Renal cortical epithelial cell (primary cell): Measurements from ENCODE around the gene CEP192. TPM values are rescaled to one million over a fixed set of nuclear protein-coding genes. Genes with fewer than 3 reads are reported as not detected.
"Not testable (repeated sequence)": the region's sequence is repeated elsewhere in the genome, so short reads cannot be mapped to it uniquely, and the experiment has no call there.

Experiments used
- DNase-seq: peaks from one replicate; pipeline ENCODE4 v3.0.0-alpha.2; 2011; ENCODE audit warnings: low read depth
- total RNA-seq: library from RNA; depleted of rRNA; stranded (reverse); fragments of >200 nt; gene quantifications from 2 replicates; pipeline ENCODE4 v1.2.3, GENCODE V29; 2014

CEP192 gene
- total RNA-seq, 1 donor from 2014 or later, result 35.1 TPM

DNA sequence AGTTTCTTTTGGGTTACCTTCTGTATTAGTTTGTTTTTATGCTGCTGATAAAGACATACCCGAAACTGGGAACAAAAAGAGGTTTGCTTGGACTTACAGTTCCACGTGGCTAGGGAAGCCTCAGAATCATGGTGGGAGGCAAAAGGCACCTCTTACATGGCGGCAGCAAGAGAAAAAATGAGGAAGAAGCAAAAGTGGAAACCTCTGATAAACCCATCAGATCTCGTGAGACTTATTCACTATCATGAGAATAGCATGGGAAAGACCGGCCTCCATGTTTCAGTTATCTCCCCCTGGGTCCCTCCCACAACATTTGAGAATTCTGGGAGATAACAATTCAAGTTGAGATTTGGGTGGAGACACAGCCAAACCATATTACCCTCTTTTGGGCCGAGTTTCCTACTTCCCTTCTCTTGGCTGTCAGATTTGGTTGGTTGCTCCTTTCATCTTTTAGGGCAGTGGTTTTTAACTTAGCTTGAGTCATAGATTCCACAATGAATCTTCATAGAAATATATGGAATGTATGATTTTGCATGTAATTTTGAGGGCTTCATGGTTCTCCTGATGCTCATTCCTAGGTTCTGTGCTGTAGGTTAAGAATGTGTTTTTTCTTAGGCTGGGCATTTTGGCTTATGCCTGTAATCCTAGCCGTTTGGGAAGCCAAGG lies 44.2 kb downstream of the CEP192 start:
- no peak for DNase-seq

GRCh38 chr18:13036622-13037320 lies 45.6 kb downstream of the CEP192 start:
- peak; percentile 7 for DNase-seq

DNA sequence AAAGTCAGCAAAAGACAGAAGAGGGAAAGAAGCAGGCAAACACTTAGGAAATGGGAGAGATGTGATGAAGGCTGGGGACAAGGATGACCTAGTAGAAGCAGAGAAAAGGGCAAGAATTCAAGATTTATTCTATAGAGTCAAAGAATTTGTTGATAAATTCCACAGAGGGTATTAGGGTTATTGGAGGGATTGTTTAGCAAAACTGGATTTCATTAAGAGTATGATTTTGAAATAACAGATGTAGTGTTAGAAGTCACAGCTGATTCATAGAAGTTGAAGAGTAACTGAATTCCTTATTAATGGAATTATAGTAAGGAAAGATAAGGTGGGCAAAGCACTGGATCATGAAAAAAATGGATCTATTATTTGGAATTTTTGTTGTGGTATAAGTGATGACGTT lies 48.6 kb downstream of the CEP192 start:
- DNase-seq, result no peak

GRCh38 chr18:13043066-13043465 lies 51.9 kb downstream of the CEP192 start:
- no peak for DNase-seq

DNA sequence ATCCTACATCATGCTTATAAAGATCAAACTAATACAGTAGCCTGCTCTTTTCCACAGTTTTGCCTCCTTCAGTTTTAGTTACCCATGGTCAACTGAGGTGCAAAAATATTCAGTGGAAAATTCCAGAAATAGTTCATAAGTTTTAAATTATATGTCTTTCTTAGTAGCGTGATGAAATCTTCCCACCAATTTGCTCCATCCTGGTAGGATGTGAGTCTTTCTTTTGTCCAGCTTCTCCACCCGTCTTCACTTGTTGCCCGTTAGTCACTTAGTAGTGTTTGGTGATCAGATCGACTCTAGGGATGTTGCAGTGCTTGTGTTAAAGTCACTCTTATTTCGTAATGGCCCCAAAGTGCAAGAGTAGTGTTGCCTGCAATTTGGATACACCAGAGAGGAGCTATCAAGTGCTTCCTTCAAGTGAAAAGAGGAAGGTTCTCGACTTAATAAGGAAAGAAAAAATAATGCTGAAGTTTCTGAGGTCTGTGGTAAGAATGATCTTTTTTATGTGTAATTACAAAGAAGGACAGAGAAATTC lies 57.0 kb downstream of the CEP192 start:
- DNase-seq, result no peak

DNA sequence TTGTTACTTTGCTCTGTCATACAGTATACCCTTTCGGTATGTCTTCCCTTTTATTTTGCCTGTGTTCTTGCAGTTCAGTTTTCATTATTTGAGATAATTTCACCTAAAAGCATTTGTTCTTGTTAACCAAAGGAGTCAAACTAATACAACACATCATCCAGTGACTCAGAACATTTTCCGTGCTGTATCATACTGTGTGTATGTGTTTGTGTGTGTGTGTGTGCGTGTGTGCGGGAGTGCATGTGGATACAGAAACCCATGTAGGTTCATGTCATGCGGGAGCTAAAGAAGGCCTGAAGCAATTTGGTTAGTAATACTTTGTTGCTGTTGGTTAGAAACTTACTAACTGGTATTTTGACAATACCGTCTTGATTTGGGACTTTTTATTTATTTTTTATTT lies 60.0 kb downstream of the CEP192 start:
- no peak for DNase-seq

DNA sequence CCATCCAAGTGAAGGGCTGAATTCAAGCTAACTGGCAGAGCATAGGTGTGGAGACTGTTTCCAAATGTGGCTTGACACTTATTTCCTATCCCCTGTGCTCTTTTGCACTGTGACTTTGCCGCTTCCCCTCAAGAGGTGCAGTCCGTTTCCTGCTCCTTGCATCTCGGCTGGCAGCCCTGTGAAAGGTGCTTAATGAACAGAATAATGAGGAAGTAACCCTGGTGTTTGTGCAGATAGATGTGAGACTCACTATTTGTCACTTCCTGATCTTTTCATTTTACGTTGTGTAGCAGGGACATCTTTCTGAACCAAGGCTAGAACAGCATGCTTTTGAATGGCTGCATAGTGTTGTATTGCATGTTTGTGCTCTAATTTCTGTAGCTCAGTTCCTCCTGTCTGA lies 60.8 kb downstream of the CEP192 start:
- peak; percentile 4 for DNase-seq

DNA sequence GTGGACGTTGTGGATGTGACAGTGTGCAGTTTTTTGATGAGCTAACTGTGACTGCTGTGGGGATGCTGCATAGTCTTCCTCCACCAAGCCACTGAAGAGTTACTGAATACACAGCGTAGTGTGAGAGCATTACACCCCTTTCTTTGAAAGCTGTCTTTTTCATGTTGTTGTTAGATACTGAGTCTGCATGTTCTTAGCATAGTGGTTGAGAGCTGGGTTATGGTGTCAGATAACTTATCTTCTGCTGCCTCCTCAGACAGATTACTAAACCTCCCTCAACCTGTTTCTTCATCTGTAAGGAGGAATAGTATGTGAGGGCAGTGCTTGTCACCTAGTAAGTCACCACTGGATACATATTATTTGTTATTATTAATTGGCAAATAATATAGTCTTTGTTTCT lies 63.2 kb downstream of the CEP192 start:
- no peak for DNase-seq

DNA sequence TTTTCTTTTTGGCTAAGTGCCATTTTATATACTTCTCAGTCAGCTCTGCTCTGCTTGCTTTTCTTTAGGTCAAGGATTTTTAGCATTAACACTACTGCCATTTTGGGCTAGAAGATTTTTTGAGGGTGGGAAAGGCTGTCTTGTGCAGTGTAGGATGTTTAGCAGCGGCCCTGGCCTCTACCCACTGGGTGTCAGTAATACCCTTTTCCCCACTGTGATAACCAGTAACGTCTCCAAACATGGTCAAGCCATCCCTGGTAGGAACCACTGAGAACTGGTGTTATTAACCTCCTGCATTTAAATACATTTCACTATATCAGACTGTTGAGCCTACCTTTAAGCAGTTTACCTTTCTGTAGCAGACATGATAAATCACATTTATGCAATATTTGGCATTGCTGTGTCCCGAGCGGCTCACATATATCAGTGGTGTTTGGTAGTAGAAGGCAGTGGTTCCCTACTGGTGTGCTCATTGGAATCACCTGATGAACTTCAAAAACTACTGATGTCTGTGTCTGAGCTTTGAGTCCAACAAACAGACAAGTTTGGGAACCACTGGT lies 70.5 kb downstream of the CEP192 start:
- DNase-seq, result no peak

GRCh38 chr18:13067124-13067523 lies 76.0 kb downstream of the CEP192 start:
- DNase-seq, result no peak

- DNase-seq, result no peak
These were observed 76.8 kb downstream of the CEP192 start for GRCh38 chr18:13067966-13068365.

GRCh38 chr18:13070460-13070859 lies 79.3 kb downstream of the CEP192 start:
- DNase-seq, result no peak

- no peak for DNase-seq
These were observed 85.7 kb downstream of the CEP192 start for GRCh38 chr18:13076886-13077285.

DNA sequence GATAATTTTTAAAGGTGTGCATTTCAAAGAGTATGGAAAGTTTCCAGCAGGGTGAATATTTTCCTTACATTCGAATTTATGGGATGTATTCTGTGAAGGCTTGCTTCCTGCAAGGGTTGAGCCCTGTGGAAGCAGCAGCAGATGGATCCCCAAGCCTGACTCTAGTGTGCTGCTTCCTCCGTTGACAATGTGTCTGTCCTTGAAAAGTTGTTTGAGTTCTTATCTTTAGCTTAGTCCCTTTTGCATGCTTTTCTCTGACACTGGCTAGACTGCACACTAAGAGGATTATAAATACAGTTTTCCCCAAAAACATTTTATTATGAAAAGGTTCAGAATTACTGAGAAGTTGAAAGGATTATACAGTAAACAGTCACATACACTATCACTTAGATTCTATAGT lies 86.3 kb downstream of the CEP192 start:
- DNase-seq, result no peak

- DNase-seq, result not testable (repeated sequence)
These were observed 86.9 kb downstream of the CEP192 start for GRCh38 chr18:13078065-13078464.

DNA sequence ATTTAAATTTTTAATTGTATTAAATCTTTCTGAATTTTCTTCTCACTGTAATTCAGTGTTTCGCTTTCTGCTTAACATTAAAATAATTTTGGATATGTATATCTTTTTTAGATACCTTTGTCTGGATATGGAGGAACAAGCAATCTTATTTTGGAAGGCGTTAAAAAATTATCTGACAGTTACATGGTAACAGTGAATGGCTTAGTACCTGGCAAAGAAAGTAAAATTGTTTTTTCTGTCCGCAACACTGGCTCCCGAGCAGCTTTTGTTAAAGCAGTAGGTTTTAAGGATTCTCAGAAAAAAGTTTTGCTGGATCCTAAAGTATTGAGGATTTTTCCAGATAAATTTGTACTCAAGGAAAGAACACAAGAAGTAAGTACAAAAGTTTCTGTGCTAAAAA lies 95.7 kb downstream of the CEP192 start:
- no peak for DNase-seq

DNA sequence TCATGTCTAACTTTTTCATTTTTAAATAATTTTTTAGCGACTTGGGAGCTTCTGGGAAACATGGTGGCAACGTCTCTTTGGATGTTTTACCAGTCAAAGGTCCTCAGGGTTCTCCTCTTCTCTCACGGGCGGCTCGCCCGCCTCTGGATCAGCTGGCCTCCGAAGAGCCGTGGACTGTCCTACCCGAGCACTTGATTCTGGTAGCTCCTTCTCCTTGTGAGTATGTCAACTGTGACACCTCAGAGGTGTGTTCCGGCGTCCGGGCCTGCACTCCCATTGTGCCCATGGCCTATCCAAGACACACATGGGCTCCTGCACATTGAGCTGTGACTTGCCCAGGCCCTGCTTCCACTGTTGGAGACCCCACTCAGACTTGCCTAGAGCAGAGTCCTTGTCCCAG lies 104.3 kb downstream of the CEP192 start:
- no peak for DNase-seq

DNA sequence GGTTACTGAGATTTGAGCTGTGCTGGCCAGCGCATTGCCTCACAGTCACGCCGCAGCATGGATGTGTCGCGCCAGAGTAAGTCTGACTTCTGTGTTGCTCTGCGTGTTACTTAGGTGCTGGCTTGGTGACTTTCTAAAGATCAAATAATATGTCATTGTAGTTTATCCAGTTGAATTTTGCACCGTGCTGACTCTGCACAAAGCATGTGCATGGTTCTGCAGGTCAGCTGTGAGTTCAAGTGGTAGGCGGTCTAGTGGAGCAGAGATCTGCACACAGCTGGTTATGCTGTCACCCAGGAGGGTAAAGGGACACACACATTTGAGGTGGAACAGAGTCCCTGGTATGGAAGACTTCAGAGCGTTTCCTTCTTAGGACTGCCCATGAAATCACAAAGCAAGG lies 105.1 kb downstream of the CEP192 start:
- no peak for DNase-seq

- DNase-seq, result no peak
These were observed 105.6 kb downstream of the CEP192 start for GRCh38 chr18:13096719-13097118.

DNA sequence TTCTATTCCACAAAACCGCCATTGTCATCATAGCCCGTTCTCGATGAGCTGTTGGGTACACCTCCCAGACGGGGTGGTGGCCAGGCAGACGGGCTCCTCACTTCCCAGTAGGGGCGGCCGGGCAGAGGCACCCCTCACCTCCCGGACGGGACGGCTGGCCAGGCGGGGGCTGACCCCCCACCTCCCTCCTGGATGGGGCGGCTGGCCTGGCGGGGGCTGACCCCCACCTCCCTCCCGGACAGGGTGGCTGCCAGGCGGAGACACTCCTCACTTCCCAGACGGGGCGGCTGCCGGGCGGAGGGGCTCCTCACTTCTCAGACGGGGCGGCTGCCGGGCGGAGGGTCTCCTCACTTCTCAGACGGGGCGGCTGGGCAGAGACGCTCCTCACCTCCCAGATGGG lies 106.9 kb downstream of the CEP192 start:
- not testable (repeated sequence) for DNase-seq

DNA sequence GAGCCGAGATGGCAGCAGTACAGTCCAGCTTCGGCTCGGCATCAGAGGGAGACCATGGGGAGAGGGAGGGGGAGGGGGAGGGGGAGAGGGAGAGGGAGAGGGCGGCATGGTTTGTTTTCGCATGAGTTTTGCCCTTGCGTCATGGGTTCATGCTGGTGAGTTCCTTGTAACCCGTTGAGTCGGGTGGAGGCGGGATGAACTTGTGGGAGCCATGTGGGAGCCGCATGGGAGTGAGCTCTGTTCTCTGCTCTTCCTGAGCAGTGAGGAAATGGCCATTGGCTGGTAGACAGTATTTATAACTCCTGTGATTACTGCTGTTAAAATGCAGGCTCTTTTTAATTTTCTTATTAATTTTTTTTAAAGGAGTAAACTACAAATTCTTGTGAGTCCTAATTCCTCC lies 108.0 kb downstream of the CEP192 start:
- no peak for DNase-seq

GRCh38 chr18:13100942-13101658 lies 109.9 kb downstream of the CEP192 start:
- DNase-seq, result no peak
